Measurements from ENCODE around the gene CYP1B1. TPM values are rescaled to one million over a fixed set of nuclear protein-coding genes. Genes with fewer than 3 reads are reported as not detected.
A peak's percentile ranks its signal among the peaks of the same experiment; 100 is the strongest.
"Not testable (repeated sequence)": the region's sequence is repeated elsewhere in the genome, so short reads cannot be mapped to it uniquely, and the experiment has no call there.

The CYP1B1 gene
- total RNA-seq, 1 donor from 2014 or later: 2.7 TPM

DNA sequence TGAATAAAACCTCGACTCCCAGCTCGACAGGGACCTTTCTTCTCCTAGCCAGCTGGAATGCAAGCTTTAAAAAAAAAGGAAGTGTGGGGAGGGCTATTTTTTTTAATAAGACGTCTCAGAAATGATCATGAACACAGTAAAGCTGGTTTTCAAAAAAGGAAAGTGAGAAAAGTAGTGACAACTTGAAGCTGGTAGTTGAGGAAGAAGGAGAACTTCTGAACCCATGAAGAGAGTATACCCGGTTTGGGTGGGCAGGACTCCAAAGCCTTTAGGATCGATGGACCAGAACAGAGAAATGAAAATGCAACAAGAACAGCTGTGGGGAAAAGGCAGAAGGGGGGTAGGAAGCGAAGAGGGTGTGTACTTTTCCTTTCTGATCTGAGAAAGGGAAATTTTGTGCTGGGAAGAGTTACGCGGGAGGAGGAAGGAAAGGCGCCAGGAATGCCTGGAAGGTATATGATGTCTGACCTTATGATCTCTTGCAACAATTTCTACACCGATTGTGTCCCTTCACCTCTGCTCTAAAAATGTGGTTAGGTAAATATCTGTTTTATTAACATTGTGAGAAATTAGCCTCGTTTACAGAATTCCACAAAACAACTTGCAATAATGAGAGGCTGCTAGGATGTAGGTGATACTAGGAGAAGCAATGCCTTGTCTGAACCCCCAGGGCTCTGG lies 22.6 kb upstream of the CYP1B1 start:
- no peak for DNase-seq

DNA sequence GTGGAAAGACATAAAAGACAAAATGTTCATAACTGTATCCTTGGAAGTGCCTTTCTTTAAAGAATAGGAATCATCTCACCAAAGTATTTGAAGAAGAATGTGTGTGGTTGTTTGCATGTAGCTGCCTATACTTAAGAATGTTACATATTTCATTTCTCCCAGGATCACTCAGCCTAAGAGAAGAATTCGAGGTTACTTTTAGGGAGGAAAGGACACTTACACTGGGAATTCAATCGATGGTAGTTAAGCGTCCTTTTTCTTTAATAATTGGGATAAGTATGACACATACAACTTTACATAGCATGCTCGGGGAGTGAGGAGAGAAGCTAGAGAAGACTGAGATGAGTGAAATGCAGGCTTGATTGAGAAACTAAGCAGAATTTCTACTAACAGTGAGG lies 22.0 kb upstream of the CYP1B1 start:
- DNase-seq: no peak

DNA sequence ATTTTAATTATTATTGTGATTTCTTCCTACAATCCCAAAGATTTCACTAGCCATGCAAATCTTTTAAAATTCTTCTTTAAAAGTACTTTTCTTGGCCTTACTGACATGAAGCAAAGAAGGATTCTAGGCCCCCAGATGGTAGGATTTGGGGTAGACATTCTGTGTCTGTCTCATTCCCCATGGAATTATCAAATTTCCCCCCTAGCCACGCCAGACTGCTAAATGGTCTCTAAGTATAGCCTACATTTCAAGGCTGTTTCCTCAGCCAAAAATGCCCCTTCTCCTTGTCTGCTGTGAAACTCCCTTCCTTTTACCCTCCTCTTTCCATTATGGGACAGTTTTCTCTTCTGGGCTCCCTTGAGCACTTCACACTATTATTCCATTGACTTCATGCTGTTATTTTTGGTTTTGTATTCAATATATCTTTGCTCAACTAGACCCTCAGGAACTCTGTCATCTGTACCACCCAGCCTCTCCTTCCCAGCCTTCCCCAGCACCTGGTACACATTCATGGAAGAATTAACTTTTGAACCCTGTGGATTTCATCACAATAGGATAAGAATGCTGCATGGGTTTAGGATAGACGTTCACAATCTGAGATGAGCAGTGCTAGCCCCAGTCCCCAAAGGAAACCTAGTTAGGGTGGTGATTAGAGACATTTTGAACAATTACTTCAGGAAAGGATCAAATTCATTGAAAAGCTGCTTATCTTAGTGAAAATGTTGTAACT lies 21.5 kb upstream of the CYP1B1 start:
- no peak for DNase-seq

DNA sequence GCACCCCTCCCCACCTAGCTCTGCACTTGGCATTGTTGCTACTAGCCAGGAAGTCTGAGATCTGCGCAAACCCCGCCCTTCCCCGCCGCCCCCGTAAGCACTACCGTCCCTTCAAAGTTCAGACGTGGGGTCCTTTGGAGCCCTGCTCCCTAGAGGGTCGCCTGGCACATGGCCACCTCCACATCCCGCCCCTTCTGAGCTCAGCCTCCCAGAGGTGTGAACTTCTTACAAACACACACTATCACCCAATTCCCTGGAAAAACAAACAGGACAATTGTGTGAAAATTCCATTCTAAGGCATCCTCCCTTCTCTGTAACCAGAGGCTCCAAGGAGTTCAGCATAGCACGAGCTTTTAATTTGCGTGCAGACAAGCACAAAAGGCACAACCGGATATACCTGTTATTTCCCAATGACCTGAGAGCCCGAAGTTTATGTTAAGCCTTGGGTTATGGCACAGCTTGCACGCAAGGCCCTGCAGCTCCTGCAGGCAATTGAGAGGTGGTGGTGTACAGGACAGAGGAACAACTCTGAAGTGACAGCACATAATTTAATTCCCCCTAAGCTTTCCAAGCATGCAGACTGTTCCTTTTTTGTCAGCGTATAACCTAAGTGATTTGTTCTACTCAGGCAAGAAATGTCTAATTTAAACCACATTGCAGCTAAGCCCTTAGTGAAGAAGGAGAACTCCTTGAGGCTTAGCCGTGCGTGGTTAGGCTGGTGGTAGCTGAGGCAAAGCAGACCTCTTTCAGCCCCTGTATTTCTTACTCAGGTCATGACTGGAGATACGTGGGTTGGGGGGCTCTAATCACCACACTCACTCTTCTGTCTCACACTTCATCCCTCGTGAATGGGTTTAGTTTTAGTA lies 20.3 kb upstream of the CYP1B1 start:
- no peak for DNase-seq

DNA sequence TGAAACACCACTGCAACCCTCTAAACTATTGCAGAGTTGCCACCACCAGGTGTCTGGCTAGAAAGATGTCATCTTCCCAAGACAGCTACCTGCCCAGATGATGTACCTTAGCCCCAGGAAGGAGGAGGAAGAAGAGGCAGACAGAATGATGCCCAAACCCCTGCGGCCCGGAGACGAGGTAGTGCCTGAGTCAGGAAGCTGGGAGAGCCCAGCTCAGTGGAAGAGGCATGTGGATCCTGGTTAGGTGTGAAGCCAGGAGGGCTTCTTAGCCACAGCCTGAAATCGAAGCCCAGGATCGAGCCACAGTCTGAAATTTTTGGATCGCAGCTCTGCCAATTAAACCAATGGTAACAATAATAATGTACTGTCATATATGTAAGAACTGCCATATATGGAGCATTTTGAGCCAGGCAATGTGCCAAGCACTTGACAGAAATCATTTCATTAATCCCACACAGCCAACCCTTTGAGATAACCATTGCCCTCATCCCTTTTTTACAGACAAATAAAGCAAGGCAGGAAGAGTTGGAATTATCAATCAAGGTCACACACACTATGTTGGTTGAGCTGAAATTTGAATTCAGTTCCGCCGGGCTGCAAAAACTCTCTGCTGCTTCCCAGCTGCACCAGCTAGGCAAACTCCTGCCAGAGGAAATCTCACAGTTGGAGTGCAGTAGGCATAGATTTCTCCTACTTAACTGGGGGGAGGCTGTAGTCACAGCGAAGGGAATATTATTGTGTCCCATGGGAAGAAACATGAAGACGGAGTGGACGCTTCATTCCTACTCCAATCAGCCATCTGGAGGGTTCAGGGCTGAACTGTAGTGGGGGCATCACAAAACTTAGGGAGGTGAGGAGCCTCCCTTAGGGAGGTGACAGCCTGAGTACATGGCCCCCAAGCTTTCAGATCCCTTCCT lies 19.4 kb upstream of the CYP1B1 start:
- no peak for DNase-seq

DNA sequence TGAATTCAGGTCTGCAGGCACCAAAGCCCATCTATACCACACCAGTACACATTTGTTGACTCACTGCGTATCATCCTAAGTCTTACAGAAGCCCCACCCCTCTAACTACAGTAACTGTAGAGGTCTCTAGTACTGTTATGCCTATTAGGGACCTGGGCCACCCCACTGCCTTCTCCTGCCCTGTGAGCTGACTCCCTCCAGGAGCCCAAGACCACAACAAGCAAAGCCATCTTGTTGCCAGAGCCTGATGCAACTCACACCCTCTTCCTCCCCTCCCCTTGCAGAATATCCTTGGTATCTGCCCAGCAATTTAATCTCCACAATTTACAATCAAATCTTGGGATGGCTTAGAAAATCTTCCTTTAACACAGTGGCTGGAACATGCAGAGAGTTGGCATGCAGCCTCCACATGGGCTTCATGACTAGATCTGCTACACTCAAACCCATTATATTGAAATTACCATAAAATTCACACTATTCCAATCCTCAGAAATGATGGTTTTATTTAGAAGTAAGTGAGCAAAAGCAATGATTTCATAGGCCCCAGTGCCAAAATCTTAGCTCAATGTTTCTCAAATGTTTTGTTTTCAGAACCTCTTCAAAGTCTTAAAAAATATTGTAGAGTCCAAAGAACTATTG lies 17.7 kb upstream of the CYP1B1 start:
- DNase-seq: no peak

DNA sequence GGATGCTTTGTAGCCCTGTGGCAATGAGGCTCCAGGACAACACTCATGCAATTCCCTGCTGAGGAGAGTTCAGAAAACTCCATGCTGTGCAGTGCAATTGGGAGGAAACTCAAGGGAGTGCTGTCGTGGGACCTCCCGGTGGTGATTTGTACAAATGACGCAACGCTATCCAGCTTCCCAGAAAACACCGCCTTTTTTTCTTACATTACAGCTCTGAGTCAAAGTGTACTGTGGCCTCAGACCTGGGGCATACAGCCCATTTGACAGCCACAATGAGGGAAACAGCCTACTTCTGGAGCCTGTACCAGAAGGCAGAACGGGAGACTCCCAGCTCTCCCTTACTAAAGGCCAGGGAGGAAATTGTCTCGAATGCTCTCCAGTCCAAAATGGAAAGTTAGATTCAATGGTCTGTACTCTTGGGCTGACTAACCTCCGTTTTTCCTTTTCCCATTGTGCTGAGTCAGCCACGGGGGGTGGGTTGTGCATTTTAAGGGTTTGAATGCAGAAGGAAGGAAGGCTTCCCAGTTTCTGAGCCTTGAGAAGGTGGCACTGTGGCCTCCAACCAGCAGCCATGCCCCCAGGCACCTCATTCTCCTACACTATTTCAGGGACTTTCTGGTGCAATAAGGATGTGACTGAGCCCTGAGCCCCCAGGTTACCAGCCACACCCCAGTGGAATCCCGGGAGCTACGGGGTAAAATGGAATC lies 16.4 kb upstream of the CYP1B1 start:
- no peak for DNase-seq

DNA sequence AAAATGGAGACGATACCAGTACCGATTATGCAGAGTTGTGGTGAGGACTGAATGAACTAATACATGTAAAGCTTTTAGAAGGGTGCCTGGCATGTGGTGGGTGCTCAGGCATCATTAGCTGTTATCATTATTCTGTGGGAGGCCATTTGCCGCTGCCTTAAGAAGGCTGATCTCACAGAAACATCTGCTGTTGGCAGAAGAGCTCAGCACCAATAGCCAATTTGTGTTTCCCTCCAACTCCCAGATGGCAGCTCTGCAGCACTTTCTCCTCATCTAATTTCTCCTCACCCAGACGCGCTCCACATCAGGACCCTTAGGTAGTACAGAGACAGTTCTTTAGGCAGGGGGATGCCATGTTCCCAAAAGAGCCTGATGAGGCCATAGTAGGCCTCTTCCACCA lies 15.8 kb upstream of the CYP1B1 start:
- DNase-seq: no peak

DNA sequence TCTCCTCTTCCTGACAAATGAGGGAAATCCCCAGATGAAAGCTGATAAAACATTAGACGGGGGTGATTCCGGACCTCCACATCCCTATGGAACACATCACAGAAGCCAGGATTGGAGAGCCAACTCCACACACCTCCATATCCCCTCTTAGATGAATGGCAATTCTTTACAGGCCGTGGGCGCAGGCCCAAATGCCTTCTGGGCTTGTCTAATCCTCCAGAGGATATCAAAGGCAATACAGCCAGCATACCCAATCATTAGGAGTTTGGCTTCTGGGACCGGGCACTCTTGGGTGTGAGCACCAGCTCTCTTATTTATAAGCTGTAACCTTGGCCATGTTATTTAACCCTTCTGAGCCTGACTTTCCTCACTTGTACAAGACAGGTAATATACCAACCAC lies 15.0 kb upstream of the CYP1B1 start:
- DNase-seq: no peak

DNA sequence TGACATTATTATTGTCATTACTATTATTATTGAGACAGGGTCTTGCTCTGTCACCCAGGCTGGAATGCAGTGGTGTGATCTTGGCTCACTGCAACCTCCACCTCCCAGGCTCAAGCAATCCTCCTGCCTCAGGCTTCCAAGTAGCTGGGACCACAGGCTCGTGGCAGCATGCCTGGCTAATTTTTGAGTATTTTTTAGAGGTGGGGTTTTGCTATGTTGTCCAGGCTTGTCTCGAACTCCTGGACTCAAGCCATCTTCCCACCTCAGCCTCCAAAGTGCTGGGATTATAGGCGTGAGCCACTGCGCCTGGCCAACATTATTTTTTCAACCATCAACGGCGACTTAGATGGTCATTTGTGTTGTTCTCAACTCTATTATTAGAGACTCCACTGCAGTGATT lies 14.3 kb upstream of the CYP1B1 start:
- not testable (repeated sequence) for DNase-seq

DNA sequence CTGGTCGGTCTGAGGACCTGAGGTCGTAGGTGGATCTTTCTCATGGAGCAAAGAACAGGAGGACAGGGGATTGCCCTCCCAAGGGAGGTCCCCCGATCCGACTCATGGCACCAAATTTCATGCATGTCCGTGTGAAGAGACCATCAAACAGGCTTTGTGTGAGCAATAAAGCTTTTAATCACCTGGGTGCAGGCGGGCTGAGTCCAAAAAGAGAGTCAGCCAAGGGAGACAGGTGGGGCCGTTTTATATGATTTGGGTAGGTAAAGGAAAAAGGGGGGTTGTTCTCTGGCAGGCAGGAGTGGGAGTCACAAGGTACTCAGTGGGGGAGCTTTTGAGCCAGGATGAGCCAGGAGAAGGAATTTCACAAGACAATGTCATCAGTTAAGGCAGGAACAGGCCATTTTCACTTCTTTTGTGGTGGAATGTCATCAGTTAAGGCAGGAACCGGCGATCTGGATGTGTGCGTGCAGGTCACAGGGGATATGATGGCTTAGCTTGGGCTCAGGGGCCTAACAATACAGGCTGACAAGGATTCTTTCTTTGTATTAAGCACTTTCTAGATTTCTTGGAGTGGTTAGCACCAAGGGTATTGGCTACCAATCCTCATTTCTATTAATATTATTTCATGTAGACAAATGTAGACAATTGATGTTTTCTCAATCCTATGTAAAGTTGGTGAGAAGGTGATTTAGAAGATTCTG lies 10.2 kb upstream of the CYP1B1 start:
- not testable (repeated sequence) for DNase-seq

DNA sequence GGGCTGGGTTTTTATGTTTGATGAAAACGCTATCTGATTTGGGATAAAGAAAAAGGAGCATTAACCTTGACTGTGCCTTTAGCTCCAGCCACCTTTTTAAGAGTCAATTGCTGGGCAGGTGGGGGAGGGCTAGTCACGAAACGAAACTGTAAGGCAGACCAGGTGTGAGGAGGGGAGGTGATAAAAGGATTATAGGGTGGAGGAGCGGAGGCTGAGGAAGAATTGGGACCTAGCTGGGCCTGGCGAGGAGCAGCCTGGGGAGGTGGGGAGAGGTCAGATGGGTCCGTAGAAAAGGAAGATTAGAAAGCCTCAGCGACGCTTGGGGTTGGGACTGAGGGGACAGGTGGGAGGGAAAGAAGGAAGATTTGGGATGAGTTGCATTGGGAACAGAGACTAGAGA lies 8.6 kb upstream of the CYP1B1 start:
- DNase-seq: not testable (repeated sequence)

DNA sequence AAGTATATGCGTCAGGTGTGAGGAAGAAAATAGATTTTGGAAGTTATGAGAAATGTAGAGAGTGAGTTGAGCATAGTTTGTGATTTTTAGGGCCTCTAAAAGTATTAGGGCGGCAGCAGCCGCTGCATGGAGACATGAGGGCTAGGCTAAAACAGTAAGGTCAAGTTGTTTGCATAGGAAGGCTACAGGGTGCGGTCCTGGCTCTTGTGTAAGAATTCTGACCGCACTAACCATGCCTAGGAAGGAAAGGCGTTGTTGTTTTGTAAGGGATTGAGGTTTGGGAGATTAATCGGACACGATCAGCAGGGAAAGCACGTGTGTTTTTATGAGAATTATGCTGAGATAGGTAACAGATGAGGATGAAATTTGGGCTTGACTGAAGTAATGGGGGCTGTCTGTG lies 6.8 kb upstream of the CYP1B1 start:
- not testable (repeated sequence) for DNase-seq

DNA sequence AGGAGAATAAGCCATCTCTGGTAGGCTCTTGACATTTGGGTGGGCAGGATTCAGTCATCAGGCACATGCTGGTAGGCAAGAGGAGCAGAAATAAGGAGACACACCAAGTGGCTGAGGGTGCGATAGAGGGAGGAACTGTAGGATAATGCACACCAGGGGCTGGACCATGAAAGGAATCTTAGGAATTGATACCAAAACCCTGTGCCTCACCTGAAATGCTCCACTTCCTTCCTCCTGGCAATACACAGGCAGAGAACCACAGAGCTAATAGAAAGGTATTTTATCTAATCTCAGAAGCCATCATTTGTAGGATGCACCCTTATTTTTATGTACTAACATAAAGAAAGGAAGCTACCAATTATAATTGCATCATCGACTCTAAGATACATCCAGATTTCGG lies 4.4 kb upstream of the CYP1B1 start:
- no peak for DNase-seq

DNA sequence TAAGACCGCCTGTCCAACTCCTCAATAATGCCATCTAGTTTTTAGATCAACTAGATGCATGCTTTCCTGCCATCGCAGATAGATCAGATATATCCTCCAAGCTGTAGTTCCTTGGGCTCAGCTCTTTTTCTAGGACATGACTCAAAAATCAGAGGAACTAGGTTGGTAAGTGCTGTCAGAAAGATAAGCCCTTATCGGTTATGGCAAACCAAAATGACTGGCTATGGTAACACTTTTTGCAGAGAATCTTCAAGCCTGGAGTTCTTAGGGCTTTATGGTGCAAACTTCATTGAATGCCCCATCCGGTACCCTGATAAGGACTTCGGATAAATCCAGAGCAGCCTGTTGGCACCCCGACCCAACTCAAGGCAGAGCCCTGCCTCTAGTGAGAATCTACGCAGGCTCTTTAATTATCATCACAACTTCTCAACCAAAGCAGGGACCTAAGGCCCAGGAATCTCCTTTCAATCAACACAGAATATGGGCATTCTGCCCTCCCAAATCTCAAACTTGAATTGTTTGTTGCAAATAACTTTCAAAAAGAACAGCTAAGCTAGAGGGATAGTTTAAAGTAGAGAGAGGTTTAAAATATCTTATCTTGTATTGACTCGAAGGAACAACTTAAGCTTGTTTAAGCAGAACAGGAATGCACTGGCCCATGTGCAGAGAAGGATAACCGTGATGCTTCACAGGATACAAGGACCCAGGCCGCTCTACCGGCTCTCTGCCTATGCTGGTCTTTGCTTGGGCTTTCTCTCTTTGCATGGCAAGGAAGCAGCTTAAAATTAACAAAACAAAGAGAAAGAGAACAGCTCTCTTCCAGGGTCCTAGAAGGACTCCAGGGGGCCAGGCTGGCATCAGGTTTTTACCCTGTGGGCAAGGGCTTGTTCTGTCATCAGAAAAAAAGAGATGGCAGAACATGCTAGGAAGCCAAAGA lies 3.4 kb upstream of the CYP1B1 start:
- DNase-seq: no peak

DNA sequence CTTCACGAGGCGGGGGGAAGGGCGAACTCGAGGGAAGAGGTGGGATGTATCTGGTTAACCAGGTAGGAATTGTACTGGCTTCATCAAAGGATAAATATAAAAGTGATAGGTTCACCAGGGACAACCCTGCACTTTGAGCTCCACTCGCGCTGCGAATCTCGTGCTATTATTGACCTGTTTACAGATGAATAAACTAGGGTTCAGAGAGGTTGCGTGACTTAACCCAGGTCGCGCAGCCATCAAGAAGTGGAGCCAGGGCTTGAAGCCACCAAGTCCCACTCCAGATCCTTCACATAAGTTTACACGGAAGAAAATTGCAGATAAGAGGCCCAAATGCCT lies 1.4 kb upstream of the CYP1B1 start:
- no peak for DNase-seq

DNA sequence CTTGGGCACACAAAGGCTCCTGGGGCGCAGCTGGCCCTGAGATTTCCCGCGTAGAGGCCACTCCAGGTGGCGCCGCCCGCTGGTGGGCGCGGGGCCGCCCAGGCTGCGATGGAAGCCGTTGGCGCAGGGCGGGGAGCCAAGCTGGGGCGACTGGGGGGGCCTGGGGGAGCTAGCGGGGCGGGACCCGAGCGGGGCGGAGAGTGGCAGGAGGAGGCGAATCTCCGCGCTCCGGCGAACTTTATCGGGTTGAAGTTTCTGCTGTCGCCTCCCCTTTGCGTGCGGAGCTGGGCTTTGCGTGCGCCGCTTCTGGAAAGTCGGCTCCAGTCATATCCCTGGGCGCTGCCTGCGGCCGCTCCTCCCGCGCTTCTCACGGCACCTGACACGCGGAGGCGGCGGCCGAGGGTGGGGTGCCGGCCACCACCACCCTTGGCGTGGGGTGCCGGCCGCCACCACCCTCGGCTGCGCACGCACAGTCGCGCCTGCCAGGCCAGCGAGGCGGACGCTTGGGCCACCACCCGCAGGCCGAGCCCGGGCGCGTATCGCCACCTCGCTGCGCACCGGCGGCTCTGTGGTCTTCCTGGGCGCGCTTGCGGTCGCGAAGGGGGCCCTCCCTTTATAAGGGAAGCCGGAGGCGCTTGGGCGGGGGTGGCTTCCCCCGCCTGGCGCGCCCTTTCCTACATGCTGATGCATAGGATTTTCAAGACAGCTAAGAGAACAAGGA lies 919 bp upstream of the CYP1B1 start:
- DNase-seq: peak; percentile 41

DNA sequence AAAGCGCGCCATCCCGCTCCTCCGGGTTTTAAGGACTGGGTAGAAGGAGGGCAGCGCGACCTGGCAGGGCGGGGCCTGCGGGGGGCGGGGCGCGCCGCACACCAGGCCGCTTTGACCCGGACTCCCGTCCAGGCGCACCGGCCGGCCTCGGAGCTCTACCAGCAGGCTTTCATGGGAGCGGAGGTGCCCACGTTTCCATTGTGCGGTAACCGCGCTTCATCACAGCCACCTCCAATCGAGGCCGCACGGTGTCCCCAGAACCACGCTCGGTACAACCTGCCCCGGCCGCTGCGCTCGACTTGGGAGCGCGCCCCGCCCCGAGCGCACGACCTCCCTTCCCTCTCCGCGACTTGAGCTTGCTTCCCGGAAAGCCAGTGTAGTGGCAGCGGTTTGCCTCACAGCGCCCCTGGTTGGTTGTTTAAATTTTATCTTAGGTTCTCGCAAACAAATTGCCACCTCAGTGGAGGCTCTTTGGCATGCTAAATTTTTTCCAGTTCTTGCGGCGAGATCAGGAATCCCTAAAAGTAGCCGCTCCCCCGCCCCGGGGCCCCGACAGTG lies 280 bp upstream of the CYP1B1 start:
- DNase-seq: peak; percentile 42
